SU-DHL-6 (cell line): ENCODE measurements around the gene ISY1.

Source experiments
- H2AFZ ChIP-seq: fragments of 200-600 bp; sonication (generic); 2 replicates; pipeline ENCODE4 v1.6.1; 2014; ENCODE audit warnings: low read depth, mild to moderate bottlenecking, moderate library complexity, mixed read lengths, antibody characterized with exemption, low read length; ENCODE audit not compliant: severe bottlenecking
- H3F3A ChIP-seq: fragments of 200-600 bp; shearing (Covaris generic); 2 replicates; pipeline ENCODE4 v1.6.0; 2016; ENCODE audit warnings: antibody characterized with exemption, mild to moderate bottlenecking; ENCODE audit not compliant: insufficient read depth
- H3K27ac ChIP-seq: fragments of 200-600 bp; sonication (generic); 2 replicates; pipeline ENCODE4 v1.5.1; 2016; ENCODE audit warnings: low read depth, mild to moderate bottlenecking, low read length, moderate library complexity, mixed read lengths
- H3K27me3 ChIP-seq: fragments of 200-600 bp; sonication (generic), shearing (Covaris generic); 2 replicates; pipeline ENCODE4 v1.6.0; 2014; ENCODE audit warnings: mild to moderate bottlenecking, low read length
- H3K36me3 ChIP-seq: fragments of 200-600 bp; sonication (generic); 2 replicates; pipeline ENCODE4 v1.6.1; 2014; ENCODE audit warnings: mild to moderate bottlenecking, low read length, mixed read lengths
- H3K4me2 ChIP-seq: fragments of 300-600, 200-600 bp; shearing (Covaris generic), sonication (generic); 2 replicates; pipeline ENCODE4 v1.6.0; 2014; ENCODE audit warnings: low read length, low read depth, mild to moderate bottlenecking; ENCODE audit not compliant: poor library complexity, severe bottlenecking
- H3K4me3 ChIP-seq: fragments of 200-600 bp; sonication (generic); 2 replicates; pipeline ENCODE4 v1.5.1; 2014; ENCODE audit warnings: antibody characterized with exemption, low read length, mild to moderate bottlenecking, mixed read lengths; ENCODE audit not compliant: insufficient read depth, poor library complexity, severe bottlenecking
- H3K79me2 ChIP-seq: fragments of 200-600 bp; sonication (generic); 2 replicates; pipeline ENCODE4 v1.6.1; 2014; ENCODE audit warnings: mild to moderate bottlenecking, low read length, moderate library complexity; ENCODE audit not compliant: insufficient read depth
- H3K9ac ChIP-seq: fragments of 200-600 bp; sonication (generic); 2 replicates; pipeline ENCODE4 v1.7.0; 2014; ENCODE audit warnings: mild to moderate bottlenecking, low read length
- H3K9me2 ChIP-seq: fragments of 200-600 bp; sonication (generic); replicated peaks from 2 replicates; pipeline ENCODE4 v1.6.1; 2014; ENCODE audit warnings: low read length; ENCODE audit not compliant: insufficient read depth
- H3K9me3 ChIP-seq: fragments of 200-600 bp; sonication (generic); 2 replicates; pipeline ENCODE4 v1.6.1; 2014; ENCODE audit warnings: low read length, mixed read lengths; ENCODE audit not compliant: insufficient read depth
- H4K20me1 ChIP-seq: fragments of 200-600 bp; sonication (generic); 2 replicates; pipeline ENCODE4 v1.6.1; 2014; ENCODE audit warnings: low read depth, mild to moderate bottlenecking, antibody characterized with exemption, low read length, moderate library complexity, mixed read lengths
- CTCF ChIP-seq: fragments of 200-600 bp; sonication (generic); IDR thresholded peaks from one replicate; pipeline ENCODE4 v1.5.1; 2017; ENCODE audit warnings: antibody characterized with exemption, mild to moderate bottlenecking, low read length, moderate library complexity; ENCODE audit not compliant: insufficient read depth, poor library complexity, severe bottlenecking
- EZH2phosphoT487 ChIP-seq: fragments of 200-600 bp; sonication (generic), shearing (Covaris generic); conservative IDR thresholded peaks from 2 replicates; pipeline ENCODE4 v1.6.1; 2018; ENCODE audit warnings: mild to moderate bottlenecking, antibody characterized with exemption, low read length, moderate library complexity, mixed read lengths

ISY1 gene

GRCh38 chr3:129122412-129123011 lies 38.4 kb downstream of the ISY1 start:
- H3K9me2 ChIP-seq: no peaks in the 10 kb centered on the region
- no peaks in the 10 kb centered on the region for H3K36me3 ChIP-seq
- peaks cover 11% of the 10 kb centered on the region for H3F3A ChIP-seq
- no peaks in the 10 kb centered on the region for H3K27me3 ChIP-seq
- TF ChIP-seq CTCF (no peak), EZH2phosphoT487 (no peak)
- H3K4me3 ChIP-seq: no peak overlapping the region
- no peaks in the 10 kb centered on the region for H3K79me2 ChIP-seq
- H3K4me2 ChIP-seq: no peak overlapping the region
- no peak overlapping the region for H3K9ac ChIP-seq
- no peak overlapping the region for H2AFZ ChIP-seq
- H4K20me1 ChIP-seq: no peaks in the 10 kb centered on the region
- no peaks in the 10 kb centered on the region for H3K9me3 ChIP-seq
- H3K27ac ChIP-seq: no peak overlapping the region

- no peaks in the 10 kb centered on the region for H3K79me2 ChIP-seq
These were observed 39.0 kb downstream of the ISY1 start, which contains the start of gene RAB43 for GRCh38 chr3:129121792-129122411. Gene RAB43, minus strand, starts transcription at chr3:129121804. Its CDS starts 315 bp downstream, at chr3:129121489.

GRCh38 chr3:129121016-129121791 lies 39.7 kb downstream of the ISY1 start:
- TF ChIP-seq CTCF (no peak), EZH2phosphoT487 (no peak)
- no peaks in the 10 kb centered on the region for H3K27me3 ChIP-seq
- no peaks in the 10 kb centered on the region for H3K36me3 ChIP-seq
- H3K9me3 ChIP-seq: no peaks in the 10 kb centered on the region
- peak overlapping the region; percentile 52 for H3K4me2 ChIP-seq
- peak overlapping the region; percentile 28 for H3K9ac ChIP-seq
- no peaks in the 10 kb centered on the region for H4K20me1 ChIP-seq
- H3K27ac ChIP-seq: no peak overlapping the region
- H3K4me3 ChIP-seq: peak overlapping the region; percentile 54
- peaks cover 11% of the 10 kb centered on the region for H3F3A ChIP-seq
- H3K79me2 ChIP-seq: no peaks in the 10 kb centered on the region
- H3K9me2 ChIP-seq: no peaks in the 10 kb centered on the region
- H2AFZ ChIP-seq: peak overlapping the region; percentile 63

More at GRCh38 chr3:129121792-129122411, 39.0 kb downstream of the ISY1 start, which contains the start of gene RAB43:
- no peak within 1 kb of the TSS for H3K27ac ChIP-seq
- H3K4me3 ChIP-seq: peak within 1 kb of the TSS; percentile 54
- H2AFZ ChIP-seq: peak within 1 kb of the TSS; percentile 63
- H3K9me2 ChIP-seq: no peaks in the 10 kb centered on the region
- no peaks in the 10 kb centered on the region for H3K27me3 ChIP-seq
- peak within 1 kb of the TSS; percentile 52 for H3K4me2 ChIP-seq
- peaks cover 11% of the 10 kb centered on the region for H3F3A ChIP-seq
- H3K9ac ChIP-seq: peak within 1 kb of the TSS; percentile 28
- no peaks in the 10 kb centered on the region for H3K9me3 ChIP-seq
- no peak for TF ChIP-seq EZH2phosphoT487
- TF ChIP-seq CTCF: no peak
- no peaks in the 10 kb centered on the region for H3K36me3 ChIP-seq
- no peaks in the 10 kb centered on the region for H4K20me1 ChIP-seq
